ENCODE measurements around the gene ATL3.
"Not testable (repeated sequence)": the region's sequence is repeated elsewhere in the genome, so short reads cannot be mapped to it uniquely, and the experiment has no call there.

ATL3 gene

GRCh38 chr11:63592975-63593395 is 78.2 kb downstream of the ATL3 start:
- no peak for ATAC-seq
- DNase-seq, result no peak

GRCh38 chr11:63590024-63590788 is 81.0 kb downstream of the ATL3 start:
- ATAC-seq (no peak), DNase-seq (no peak)

GRCh38 chr11:63589000-63589399 is 82.2 kb downstream of the ATL3 start:
- DNase-seq (no peak), ATAC-seq (no peak)

GRCh38 chr11:63586451-63587166 is 84.6 kb downstream of the ATL3 start:
- DNase-seq (no peak), ATAC-seq (no peak)

- no peak for ATAC-seq
- no peak for DNase-seq
Measured at GRCh38 chr11:63583357-63583677, 87.9 kb downstream of the ATL3 start.

GRCh38 chr11:63581224-63581623 is 90.0 kb downstream of the ATL3 start:
- DNase-seq, ATAC-seq: not testable (repeated sequence)

- not testable (repeated sequence) for DNase-seq, ATAC-seq
Measured at GRCh38 chr11:63578882-63579281, 92.3 kb downstream of the ATL3 start.

GRCh38 chr11:63574856-63575602 is 96.1 kb downstream of the ATL3 start:
- ATAC-seq, result no peak

More at GRCh38 chr11:63574856-63575602, 96.1 kb downstream of the ATL3 start:
- DNase-seq, result no peak

Data from stimulated activated naive CD8-positive, alpha-beta T cell treated with anti-CD3 and anti-CD28 coated beads, Interleukin-15, Interleukin-2, amounts not matched to agents 100 U/mL and 50 U/mL, for 24 hours (primary cell).